ENCODE results near the gene KYNU.

DNA sequence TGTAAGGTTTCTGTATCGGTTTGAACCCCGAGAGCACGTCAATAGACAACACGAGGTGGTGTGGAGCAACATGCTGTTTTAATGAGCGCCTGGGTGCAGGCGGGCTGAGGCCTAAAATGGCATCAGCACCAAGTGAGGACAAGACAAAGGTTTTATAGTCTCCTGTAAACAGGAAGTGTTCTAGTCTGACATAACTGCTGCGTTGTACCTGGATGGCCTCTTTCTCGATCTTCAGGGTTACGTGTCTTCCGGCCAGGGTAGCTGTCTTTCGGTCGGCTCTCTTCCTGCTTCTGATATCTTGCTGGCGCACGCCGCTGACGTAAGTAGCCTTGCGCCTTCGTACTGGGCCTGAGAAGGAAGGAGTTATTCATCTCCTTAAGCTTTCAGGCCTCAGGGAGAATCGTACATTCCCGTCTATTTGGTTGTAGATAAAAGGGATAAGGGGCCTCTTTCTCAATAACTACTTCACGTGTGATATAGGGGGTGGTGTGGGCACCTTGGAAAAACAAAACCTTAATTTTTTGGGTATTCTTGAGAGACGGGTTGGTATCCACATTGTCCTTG is 53.5 kb downstream of the KYNU start:
- TF ChIP-seq, protein P1, sequence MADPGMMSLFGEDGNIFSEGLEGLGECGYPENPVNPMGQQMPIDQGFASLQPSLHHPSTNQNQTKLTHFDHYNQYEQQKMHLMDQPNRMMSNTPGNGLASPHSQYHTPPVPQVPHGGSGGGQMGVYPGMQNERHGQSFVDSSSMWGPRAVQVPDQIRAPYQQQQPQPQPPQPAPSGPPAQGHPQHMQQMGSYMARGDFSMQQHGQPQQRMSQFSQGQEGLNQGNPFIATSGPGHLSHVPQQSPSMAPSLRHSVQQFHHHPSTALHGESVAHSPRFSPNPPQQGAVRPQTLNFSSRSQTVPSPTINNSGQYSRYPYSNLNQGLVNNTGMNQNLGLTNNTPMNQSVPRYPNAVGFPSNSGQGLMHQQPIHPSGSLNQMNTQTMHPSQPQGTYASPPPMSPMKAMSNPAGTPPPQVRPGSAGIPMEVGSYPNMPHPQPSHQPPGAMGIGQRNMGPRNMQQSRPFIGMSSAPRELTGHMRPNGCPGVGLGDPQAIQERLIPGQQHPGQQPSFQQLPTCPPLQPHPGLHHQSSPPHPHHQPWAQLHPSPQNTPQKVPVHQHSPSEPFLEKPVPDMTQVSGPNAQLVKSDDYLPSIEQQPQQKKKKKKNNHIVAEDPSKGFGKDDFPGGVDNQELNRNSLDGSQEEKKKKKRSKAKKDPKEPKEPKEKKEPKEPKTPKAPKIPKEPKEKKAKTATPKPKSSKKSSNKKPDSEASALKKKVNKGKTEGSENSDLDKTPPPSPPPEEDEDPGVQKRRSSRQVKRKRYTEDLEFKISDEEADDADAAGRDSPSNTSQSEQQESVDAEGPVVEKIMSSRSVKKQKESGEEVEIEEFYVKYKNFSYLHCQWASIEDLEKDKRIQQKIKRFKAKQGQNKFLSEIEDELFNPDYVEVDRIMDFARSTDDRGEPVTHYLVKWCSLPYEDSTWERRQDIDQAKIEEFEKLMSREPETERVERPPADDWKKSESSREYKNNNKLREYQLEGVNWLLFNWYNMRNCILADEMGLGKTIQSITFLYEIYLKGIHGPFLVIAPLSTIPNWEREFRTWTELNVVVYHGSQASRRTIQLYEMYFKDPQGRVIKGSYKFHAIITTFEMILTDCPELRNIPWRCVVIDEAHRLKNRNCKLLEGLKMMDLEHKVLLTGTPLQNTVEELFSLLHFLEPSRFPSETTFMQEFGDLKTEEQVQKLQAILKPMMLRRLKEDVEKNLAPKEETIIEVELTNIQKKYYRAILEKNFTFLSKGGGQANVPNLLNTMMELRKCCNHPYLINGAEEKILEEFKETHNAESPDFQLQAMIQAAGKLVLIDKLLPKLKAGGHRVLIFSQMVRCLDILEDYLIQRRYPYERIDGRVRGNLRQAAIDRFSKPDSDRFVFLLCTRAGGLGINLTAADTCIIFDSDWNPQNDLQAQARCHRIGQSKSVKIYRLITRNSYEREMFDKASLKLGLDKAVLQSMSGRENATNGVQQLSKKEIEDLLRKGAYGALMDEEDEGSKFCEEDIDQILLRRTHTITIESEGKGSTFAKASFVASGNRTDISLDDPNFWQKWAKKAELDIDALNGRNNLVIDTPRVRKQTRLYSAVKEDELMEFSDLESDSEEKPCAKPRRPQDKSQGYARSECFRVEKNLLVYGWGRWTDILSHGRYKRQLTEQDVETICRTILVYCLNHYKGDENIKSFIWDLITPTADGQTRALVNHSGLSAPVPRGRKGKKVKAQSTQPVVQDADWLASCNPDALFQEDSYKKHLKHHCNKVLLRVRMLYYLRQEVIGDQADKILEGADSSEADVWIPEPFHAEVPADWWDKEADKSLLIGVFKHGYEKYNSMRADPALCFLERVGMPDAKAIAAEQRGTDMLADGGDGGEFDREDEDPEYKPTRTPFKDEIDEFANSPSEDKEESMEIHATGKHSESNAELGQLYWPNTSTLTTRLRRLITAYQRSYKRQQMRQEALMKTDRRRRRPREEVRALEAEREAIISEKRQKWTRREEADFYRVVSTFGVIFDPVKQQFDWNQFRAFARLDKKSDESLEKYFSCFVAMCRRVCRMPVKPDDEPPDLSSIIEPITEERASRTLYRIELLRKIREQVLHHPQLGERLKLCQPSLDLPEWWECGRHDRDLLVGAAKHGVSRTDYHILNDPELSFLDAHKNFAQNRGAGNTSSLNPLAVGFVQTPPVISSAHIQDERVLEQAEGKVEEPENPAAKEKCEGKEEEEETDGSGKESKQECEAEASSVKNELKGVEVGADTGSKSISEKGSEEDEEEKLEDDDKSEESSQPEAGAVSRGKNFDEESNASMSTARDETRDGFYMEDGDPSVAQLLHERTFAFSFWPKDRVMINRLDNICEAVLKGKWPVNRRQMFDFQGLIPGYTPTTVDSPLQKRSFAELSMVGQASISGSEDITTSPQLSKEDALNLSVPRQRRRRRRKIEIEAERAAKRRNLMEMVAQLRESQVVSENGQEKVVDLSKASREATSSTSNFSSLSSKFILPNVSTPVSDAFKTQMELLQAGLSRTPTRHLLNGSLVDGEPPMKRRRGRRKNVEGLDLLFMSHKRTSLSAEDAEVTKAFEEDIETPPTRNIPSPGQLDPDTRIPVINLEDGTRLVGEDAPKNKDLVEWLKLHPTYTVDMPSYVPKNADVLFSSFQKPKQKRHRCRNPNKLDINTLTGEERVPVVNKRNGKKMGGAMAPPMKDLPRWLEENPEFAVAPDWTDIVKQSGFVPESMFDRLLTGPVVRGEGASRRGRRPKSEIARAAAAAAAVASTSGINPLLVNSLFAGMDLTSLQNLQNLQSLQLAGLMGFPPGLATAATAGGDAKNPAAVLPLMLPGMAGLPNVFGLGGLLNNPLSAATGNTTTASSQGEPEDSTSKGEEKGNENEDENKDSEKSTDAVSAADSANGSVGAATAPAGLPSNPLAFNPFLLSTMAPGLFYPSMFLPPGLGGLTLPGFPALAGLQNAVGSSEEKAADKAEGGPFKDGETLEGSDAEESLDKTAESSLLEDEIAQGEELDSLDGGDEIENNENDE (IDR thresholded peaks at IDR 0.05; ENCODE audit: low read depth, low read length), result no peak
- TF ChIP-seq SREBF2 (CRISPR knock-in tag; IDR thresholded peaks at IDR 0.05), result no peak
- TF ChIP-seq, protein P2, sequence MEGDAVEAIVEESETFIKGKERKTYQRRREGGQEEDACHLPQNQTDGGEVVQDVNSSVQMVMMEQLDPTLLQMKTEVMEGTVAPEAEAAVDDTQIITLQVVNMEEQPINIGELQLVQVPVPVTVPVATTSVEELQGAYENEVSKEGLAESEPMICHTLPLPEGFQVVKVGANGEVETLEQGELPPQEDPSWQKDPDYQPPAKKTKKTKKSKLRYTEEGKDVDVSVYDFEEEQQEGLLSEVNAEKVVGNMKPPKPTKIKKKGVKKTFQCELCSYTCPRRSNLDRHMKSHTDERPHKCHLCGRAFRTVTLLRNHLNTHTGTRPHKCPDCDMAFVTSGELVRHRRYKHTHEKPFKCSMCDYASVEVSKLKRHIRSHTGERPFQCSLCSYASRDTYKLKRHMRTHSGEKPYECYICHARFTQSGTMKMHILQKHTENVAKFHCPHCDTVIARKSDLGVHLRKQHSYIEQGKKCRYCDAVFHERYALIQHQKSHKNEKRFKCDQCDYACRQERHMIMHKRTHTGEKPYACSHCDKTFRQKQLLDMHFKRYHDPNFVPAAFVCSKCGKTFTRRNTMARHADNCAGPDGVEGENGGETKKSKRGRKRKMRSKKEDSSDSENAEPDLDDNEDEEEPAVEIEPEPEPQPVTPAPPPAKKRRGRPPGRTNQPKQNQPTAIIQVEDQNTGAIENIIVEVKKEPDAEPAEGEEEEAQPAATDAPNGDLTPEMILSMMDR (IDR thresholded peaks at IDR 0.05 in 2 of 3, conservative IDR thresholded peaks at IDR 0.05 in 1 of 3; ENCODE audit: insufficient read depth in 2 of 3, low read depth in 1 of 3, low read length in 3 of 3), result no peak
- no peak for TF ChIP-seq ARHGAP35 (IDR thresholded peaks at IDR 0.05; ENCODE audit: partially characterized antibody)
- TF ChIP-seq, protein P3, sequence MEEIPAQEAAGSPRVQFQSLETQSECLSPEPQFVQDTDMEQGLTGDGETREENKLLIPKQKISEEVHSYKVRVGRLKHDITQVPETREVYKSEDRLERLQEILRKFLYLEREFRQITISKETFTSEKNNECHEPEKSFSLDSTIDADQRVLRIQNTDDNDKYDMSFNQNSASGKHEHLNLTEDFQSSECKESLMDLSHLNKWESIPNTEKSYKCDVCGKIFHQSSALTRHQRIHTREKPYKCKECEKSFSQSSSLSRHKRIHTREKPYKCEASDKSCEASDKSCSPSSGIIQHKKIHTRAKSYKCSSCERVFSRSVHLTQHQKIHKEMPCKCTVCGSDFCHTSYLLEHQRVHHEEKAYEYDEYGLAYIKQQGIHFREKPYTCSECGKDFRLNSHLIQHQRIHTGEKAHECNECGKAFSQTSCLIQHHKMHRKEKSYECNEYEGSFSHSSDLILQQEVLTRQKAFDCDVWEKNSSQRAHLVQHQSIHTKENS (CRISPR knock-in tag; IDR thresholded peaks at IDR 0.05), result no peak
- no peak for TF ChIP-seq SRF (CRISPR knock-in tag; IDR thresholded peaks at IDR 0.05)
- TF ChIP-seq CUX1 (CRISPR knock-in tag; IDR thresholded peaks at IDR 0.05), result no peak; the same call in 1 of the 2 replicates
- no peak for TF ChIP-seq STAG1 (CRISPR knock-in tag; IDR thresholded peaks at IDR 0.05; ENCODE audit: borderline replicate concordance)
- TF ChIP-seq ZNF785 (CRISPR knock-in tag; IDR thresholded peaks at IDR 0.05), result no peak
- no peak for TF ChIP-seq CBX1 (IDR thresholded peaks at IDR 0.05; ENCODE audit: low read depth)

Measured in K562 (cell line).